PC-3 (cell line): ENCODE results near the gene RPGRIP1. TPM values are rescaled to one million over a fixed set of nuclear protein-coding genes. Genes with fewer than 3 reads are reported as not detected.
"Not testable (repeated sequence)": the region's sequence is repeated elsewhere in the genome, so short reads cannot be mapped to it uniquely, and the experiment has no call there.

Source experiments
- ATAC-seq: fragments of 200-7000 bp; cut with Tn5 transposase; 2 replicates; pipeline ENCODE4 v1.9.1; 2020; ENCODE audit warnings: mild to moderate bottlenecking, moderate library complexity
- BruUV-seq: library from RNA; stranded (reverse); fragments of 400-500 nt; replicated peaks from 2 replicates; lab custom pipeline; 2021; lab: Mats Ljungman, UMichigan
- CTCF ChIA-PET: fragments of 300-600 bp; sonication (Branson Sonifier 250); formaldehyde crosslinking; loops from one replicate; lab custom pipeline; 2022; ENCODE audit warnings: antibody characterized with exemption; lab: Charles Lee
- POLR2A ChIA-PET: fragments of 300-600 bp; sonication (Branson Sonifier 250); formaldehyde crosslinking; loops from one replicate; lab custom pipeline; 2022; ENCODE audit warnings: antibody characterized with exemption; ENCODE audit not compliant: unreplicated experiment; lab: Charles Lee
- DNase-seq: peaks from one replicate; pipeline ENCODE4 v3.0.0-alpha.2; 2015
- H2AFZ ChIP-seq: fragments of 300-600 bp; sonication (generic); 2 replicates; pipeline ENCODE4 v1.6.0; 2016; ENCODE audit warnings: antibody characterized with exemption, low read length
- H3F3A ChIP-seq: fragments of 300-600 bp; sonication (generic); one replicate; pipeline ENCODE4 v1.6.0; 2017; ENCODE audit warnings: antibody characterized with exemption, low read length, control low read depth, mild to moderate bottlenecking; ENCODE audit not compliant: unreplicated experiment
- H3K27ac ChIP-seq: fragments of 300-600 bp; sonication (generic); 2 replicates; pipeline ENCODE4 v1.5.1; 2016; ENCODE audit warnings: mild to moderate bottlenecking, low read length
- H3K27me3 ChIP-seq: fragments of 300-600 bp; sonication (generic); 2 replicates; pipeline ENCODE4 v1.6.1; 2016; ENCODE audit warnings: low read length, mixed read lengths
- H3K36me3 ChIP-seq: fragments of 300-600 bp; sonication (generic); 2 replicates; pipeline ENCODE4 v1.6.1; 2016; ENCODE audit warnings: low read depth, mixed run types, low read length, mixed read lengths
- H3K4me1 ChIP-seq: fragments of 300-600 bp; sonication (generic); 2 replicates; pipeline ENCODE4 v1.5.1; 2016; ENCODE audit warnings: low read length; ENCODE audit not compliant: insufficient read depth
- H3K4me2 ChIP-seq: fragments of 300-600 bp; sonication (generic); 2 replicates; pipeline ENCODE4 v1.6.0; 2016; ENCODE audit warnings: low read length
- H3K4me3 ChIP-seq: fragments of 300-600 bp; sonication (generic); 2 replicates; pipeline ENCODE4 v1.5.1; 2016; ENCODE audit warnings: mild to moderate bottlenecking, low read length, mixed read lengths
- H3K79me2 ChIP-seq: fragments of 300-600 bp; sonication (generic); 2 replicates; pipeline ENCODE4 v1.6.1; 2017; ENCODE audit warnings: low read length, mixed read lengths
- H3K9ac ChIP-seq: fragments of 300-600 bp; sonication (generic); 2 replicates; pipeline ENCODE4 v1.6.0; 2016; ENCODE audit warnings: mild to moderate bottlenecking, low read length
- H3K9me2 ChIP-seq: fragments of 300-600 bp; sonication (generic); replicated peaks from 2 replicates; pipeline ENCODE4 v1.6.1; 2016; ENCODE audit warnings: mixed run types, low read length, mixed read lengths
- H3K9me3 ChIP-seq: fragments of 300-600 bp; sonication (generic); 2 replicates; pipeline ENCODE4 v1.6.1; 2016; ENCODE audit warnings: low read length, mixed read lengths
- H4K20me1 ChIP-seq: fragments of 300-600 bp; sonication (generic); 2 replicates; pipeline ENCODE4 v1.6.1; 2016; ENCODE audit warnings: low read length, mixed read lengths
- EZH2 ChIP-seq: fragments of 300-600 bp; sonication (generic); IDR thresholded peaks from one replicate; pipeline ENCODE4 v1.6.1; 2017; ENCODE audit warnings: antibody characterized with exemption, mild to moderate bottlenecking, low read length; ENCODE audit not compliant: unreplicated experiment
- EZH2phosphoT487 ChIP-seq: fragments of 300-600 bp; sonication (generic); IDR thresholded peaks from 2 replicates; pipeline ENCODE4 v1.6.1; 2018; ENCODE audit warnings: mild to moderate bottlenecking, antibody characterized with exemption, low read length, borderline replicate concordance
- intact Hi-C: fragments of 100-400 bp; cut with micrococcal nuclease; formaldehyde crosslinking; loops from 2 replicates; pipeline ENCODE4 v1.9.0; 2023
- total RNA-seq: library from RNA; depleted of rRNA; stranded (reverse); fragments of >200 nt; gene quantifications from 2 replicates; pipeline ENCODE4 v1.2.3, GENCODE V29; 2014
- TF ChIP-seq, protein P1 (sequence below): fragments of 300-600 bp; sonication (generic); conservative IDR thresholded peaks from 2 replicates; pipeline ENCODE4 v1.5.1; 2017; ENCODE audit warnings: antibody characterized with exemption, low read depth, mild to moderate bottlenecking, low read length

RPGRIP1 gene
- total RNA-seq, 1 experiment from 2014 or later: 0.33 TPM

DNA sequence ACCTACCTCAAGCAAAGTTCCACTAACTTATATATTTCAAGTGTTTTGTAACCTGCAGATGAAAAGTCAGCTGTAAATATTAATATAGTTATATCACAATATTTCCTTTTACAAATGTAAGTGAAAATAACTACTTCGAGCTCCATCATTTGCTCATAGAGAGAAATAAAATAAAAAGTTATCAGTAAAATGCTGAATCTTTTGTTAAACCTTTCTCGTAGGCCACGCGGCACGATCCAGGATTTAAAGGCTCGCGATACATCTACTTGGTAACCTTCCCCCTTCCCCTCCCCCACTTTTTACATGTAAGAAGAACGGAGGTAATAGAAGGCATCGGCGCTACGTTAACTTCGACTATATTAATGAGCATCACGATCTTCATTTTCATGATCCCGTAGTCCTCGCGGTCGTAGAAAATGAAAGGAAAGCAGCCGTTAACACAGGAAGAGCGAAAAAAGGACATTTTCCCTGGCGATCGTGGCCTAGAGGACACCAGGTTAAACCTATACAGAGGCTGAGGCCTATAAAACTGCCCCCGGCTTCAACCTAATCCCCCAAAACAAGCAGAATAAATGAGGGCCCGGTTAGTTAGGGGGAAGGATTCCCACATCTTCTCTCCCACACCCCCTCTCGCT is 11.1 kb upstream of the RPGRIP1 start:
- TSS peak; percentile 60 for BruUV-seq
- CTCF ChIA-PET: no interaction called here
- H3K4me1 ChIP-seq: peaks cover 34% of the 10 kb centered on the region
- peak overlapping the region; percentile 98 for H3K9ac ChIP-seq
- H3K27ac ChIP-seq: peak overlapping the region; percentile 46
- H4K20me1 ChIP-seq: peaks cover 52% of the 10 kb centered on the region
- ATAC-seq (no peak), DNase-seq (peak; percentile 43)
- peak overlapping the region; percentile 97 for H3K4me3 ChIP-seq
- H2AFZ ChIP-seq: no peak overlapping the region
- H3F3A ChIP-seq: peaks cover 28% of the 10 kb centered on the region
- H3K4me2 ChIP-seq: peak overlapping the region; percentile 94
- H3K79me2 ChIP-seq: peaks cover 56% of the 10 kb centered on the region
- no peaks in the 10 kb centered on the region for H3K9me2 ChIP-seq
- intact Hi-C loops: loop anchor here (10.0 kb wide), 1 partner anchor 116 kb away; the partner anchor contains the start of gene SUPT16H
- no peaks in the 10 kb centered on the region for H3K9me3 ChIP-seq
- H3K27me3 ChIP-seq: no peaks in the 10 kb centered on the region
- peaks cover 43% of the 10 kb centered on the region for H3K36me3 ChIP-seq
- POLR2A ChIA-PET: no interaction called here
- TF ChIP-seq EZH2: no peak

DNA sequence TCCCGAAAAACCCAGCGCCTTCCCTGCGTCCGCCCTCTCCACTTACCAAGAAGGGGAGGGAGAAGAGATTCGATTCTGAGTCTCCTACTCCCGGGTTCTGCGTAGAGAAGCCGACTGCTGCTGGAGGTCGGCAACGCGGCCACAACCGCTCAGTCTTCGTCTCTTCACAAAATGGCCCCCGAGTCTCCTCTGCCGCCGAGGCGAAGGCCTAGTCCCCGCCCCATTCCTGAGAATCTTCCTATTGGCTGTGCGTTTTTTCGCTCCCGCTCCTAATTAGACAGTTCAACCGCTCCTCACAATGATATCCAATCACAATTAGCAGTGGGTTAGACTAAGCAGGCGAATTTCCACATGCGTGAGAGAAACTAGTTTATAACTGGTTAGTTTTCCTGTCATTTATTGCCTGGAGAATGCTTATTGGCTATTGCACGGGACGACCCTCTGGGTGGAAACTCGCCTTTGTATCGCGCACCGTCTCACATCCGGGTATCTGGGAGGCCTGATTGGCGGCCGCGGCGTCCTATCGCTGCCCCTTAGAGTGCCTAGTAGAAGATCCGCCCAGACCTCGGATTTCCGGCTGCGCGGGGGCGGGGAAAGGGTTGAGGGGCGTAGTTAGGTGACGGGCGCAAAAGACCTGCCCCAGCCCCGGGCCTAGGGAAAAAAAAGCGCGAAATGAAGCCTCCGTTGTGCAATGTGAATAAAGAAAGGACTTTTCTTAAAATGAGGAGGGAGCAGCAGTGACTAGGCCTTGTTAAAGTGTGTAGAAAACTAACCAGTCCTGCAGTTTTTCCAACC is 10.4 kb upstream of the RPGRIP1 start, which contains the start of gene HNRNPC:
Gene HNRNPC (minus strand): TSS at position 191 of the 795 bp plus-strand sequence. CDS start 35,249 bp downstream, outside the sequence.
- no peaks in the 10 kb centered on the region for H3K27me3 ChIP-seq
- peak within 1 kb of the TSS; percentile 98 for H3K9ac ChIP-seq
- no TSS peak for BruUV-seq
- H3K9me2 ChIP-seq: no peaks in the 10 kb centered on the region
- peak within 1 kb of the TSS; percentile 51 for H3K27ac ChIP-seq
- H3K4me2 ChIP-seq: peak within 1 kb of the TSS; percentile 94
- peak within 1 kb of the TSS; percentile 97 for H3K4me3 ChIP-seq
- no peaks in the 10 kb centered on the region for H3K9me3 ChIP-seq
- peaks cover 40% of the 10 kb centered on the region for H3K36me3 ChIP-seq
- TF ChIP-seq, protein P1, sequence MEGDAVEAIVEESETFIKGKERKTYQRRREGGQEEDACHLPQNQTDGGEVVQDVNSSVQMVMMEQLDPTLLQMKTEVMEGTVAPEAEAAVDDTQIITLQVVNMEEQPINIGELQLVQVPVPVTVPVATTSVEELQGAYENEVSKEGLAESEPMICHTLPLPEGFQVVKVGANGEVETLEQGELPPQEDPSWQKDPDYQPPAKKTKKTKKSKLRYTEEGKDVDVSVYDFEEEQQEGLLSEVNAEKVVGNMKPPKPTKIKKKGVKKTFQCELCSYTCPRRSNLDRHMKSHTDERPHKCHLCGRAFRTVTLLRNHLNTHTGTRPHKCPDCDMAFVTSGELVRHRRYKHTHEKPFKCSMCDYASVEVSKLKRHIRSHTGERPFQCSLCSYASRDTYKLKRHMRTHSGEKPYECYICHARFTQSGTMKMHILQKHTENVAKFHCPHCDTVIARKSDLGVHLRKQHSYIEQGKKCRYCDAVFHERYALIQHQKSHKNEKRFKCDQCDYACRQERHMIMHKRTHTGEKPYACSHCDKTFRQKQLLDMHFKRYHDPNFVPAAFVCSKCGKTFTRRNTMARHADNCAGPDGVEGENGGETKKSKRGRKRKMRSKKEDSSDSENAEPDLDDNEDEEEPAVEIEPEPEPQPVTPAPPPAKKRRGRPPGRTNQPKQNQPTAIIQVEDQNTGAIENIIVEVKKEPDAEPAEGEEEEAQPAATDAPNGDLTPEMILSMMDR: no peak
- TF ChIP-seq EZH2 (no peak), EZH2phosphoT487 (no peak)
- peaks cover 28% of the 10 kb centered on the region for H3K4me1 ChIP-seq
- intact Hi-C loops: loop anchor here (10.0 kb wide), 1 partner anchor 115 kb away; the partner anchor contains the start of gene SUPT16H
- H4K20me1 ChIP-seq: peaks cover 45% of the 10 kb centered on the region
- POLR2A ChIA-PET: no interaction called here
- peaks cover 49% of the 10 kb centered on the region for H3K79me2 ChIP-seq
- H3F3A ChIP-seq: peaks cover 25% of the 10 kb centered on the region
- peak; percentile 95 for ATAC-seq
- peak; percentile 100 for DNase-seq
- CTCF ChIA-PET: no interaction called here
- H2AFZ ChIP-seq: peak within 1 kb of the TSS; percentile 94

DNA sequence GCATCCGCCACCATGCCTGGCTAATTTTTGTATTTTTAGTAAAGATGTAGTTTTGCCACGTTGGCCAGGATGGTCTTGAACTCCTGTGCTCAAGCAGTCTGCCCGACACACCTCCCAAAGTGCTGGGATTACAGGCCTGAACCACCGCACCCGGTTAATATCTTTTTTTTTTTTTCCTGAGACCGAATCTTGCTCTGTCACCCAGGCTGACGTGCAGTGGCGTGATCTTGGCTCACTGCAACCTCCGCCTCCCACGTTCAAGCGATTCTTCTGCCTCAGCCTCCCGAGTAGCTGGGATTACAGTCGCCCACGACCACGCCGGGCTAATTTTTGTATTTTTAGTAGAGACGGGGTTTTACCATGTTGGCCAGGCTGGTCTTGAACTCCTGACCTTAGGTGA is 7.2 kb upstream of the RPGRIP1 start:
- H3K4me2 ChIP-seq, BruUV-seq, H3K4me3 ChIP-seq, H3K4me1 ChIP-seq, DNase-seq, H3F3A ChIP-seq, H3K9me3 ChIP-seq, H3K27me3 ChIP-seq, H2AFZ ChIP-seq, intact Hi-C loops, H3K27ac ChIP-seq, ATAC-seq, H3K9me2 ChIP-seq, CTCF ChIA-PET, H3K9ac ChIP-seq: not testable (repeated sequence)
- Histone ChIP-seq H3K79me2 (peaks cover 17% of the 10 kb centered on the region), H4K20me1 (peaks cover 13% of the 10 kb centered on the region), H3K36me3 (peaks cover 11% of the 10 kb centered on the region)
- POLR2A ChIA-PET: interaction anchor here (0.7 kb wide), 1 partner anchor 74 kb away, joined by 15 read pairs; no protein-coding TSS in a partner anchor
